HL-60 (cell line): ENCODE results near the gene TLCD3A.

ENCODE experiments used
- CTCF ChIP-seq: IDR thresholded peaks from one replicate; pipeline ENCODE4 v1.5.1; 2011; ENCODE audit warnings: low read length, control low read depth, inconsistent platforms; ENCODE audit not compliant: insufficient read depth
- GABPA ChIP-seq: IDR thresholded peaks from 2 replicates; pipeline ENCODE4 v1.6.1; 2012; ENCODE audit warnings: low read depth
- POLR2AphosphoS5 ChIP-seq: IDR thresholded peaks from 2 replicates; pipeline ENCODE4 v1.6.1; 2012; ENCODE audit warnings: low read depth
- SPI1 ChIP-seq: IDR thresholded peaks from 2 replicates; pipeline ENCODE4 v1.6.1; 2012; ENCODE audit warnings: low read depth, mild to moderate bottlenecking, borderline replicate concordance
- TF ChIP-seq, protein P1 (sequence below): IDR thresholded peaks from 2 replicates; pipeline ENCODE4 v1.6.1; 2012; ENCODE audit warnings: low read depth; ENCODE audit not compliant: insufficient replicate concordance

DNA sequence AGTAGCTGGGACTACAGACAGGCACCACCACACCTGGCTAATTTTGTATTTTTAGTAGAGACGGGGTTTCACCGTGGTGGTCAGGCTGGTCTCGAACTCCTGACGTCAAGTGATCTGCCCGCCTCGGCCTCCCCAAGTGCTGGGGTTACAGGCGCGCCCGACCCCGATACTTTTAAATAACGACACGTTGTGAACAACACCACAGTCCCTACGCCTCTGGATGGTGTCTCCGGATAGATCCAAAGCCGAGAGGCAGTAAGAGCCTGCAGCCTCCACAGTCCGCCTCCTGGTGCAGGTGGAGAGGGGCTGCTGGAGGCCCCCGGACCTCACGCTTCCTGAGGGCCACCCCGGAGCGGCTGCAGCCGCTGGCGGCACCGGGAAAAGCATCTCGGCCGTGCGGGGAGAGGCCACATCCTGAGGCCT lies 741 bp upstream of the TLCD3A start:
- TF ChIP-seq POLR2AphosphoS5: no peak
- no peak for TF ChIP-seq CTCF
- no peak for TF ChIP-seq SPI1
- TF ChIP-seq, protein P1, sequence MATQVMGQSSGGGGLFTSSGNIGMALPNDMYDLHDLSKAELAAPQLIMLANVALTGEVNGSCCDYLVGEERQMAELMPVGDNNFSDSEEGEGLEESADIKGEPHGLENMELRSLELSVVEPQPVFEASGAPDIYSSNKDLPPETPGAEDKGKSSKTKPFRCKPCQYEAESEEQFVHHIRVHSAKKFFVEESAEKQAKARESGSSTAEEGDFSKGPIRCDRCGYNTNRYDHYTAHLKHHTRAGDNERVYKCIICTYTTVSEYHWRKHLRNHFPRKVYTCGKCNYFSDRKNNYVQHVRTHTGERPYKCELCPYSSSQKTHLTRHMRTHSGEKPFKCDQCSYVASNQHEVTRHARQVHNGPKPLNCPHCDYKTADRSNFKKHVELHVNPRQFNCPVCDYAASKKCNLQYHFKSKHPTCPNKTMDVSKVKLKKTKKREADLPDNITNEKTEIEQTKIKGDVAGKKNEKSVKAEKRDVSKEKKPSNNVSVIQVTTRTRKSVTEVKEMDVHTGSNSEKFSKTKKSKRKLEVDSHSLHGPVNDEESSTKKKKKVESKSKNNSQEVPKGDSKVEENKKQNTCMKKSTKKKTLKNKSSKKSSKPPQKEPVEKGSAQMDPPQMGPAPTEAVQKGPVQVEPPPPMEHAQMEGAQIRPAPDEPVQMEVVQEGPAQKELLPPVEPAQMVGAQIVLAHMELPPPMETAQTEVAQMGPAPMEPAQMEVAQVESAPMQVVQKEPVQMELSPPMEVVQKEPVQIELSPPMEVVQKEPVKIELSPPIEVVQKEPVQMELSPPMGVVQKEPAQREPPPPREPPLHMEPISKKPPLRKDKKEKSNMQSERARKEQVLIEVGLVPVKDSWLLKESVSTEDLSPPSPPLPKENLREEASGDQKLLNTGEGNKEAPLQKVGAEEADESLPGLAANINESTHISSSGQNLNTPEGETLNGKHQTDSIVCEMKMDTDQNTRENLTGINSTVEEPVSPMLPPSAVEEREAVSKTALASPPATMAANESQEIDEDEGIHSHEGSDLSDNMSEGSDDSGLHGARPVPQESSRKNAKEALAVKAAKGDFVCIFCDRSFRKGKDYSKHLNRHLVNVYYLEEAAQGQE: no peak
- no peak for TF ChIP-seq GABPA
